HepG2 (cell line): ENCODE results near the gene BRMS1. TPM values are rescaled to one million over a fixed set of nuclear protein-coding genes. Genes with fewer than 3 reads are reported as not detected.
A peak's percentile ranks its signal among the peaks of the same experiment; 100 is the strongest.

ENCODE experiments used
- ATF7-NPFF ChIP-seq: sonication (generic); formaldehyde crosslinking; IDR thresholded peaks from 2 replicates; pipeline ENCODE4 v1.8.1; 2023; ENCODE audit warnings: mild to moderate bottlenecking, low read depth, missing genetic modification reagents, moderate library complexity
- BCL6 ChIP-seq: IDR thresholded peaks from 2 replicates; pipeline ENCODE4 v1.6.1; 2016; ENCODE audit warnings: missing genetic modification reagents, missing compliant biosample characterization
- CBFB ChIP-seq: sonication (generic); formaldehyde crosslinking; IDR thresholded peaks from 2 replicates; pipeline ENCODE4 v1.4.0; 2020; ENCODE audit warnings: missing genetic modification reagents
- FOXP1 ChIP-seq, 2 experiments: fragments of 450-650 bp in 1 of 2; IDR thresholded peaks; 2 replicates each; pipeline ENCODE4 v1.6.1; 2017 to 2018; ENCODE audit warnings: antibody characterized with exemption in 1 of 2
- ISL2 ChIP-seq: sonication (generic); formaldehyde crosslinking; IDR thresholded peaks from 2 replicates; pipeline ENCODE4 v1.5.0; 2020; ENCODE audit warnings: missing genetic modification reagents
- KDM4B ChIP-seq: sonication (generic); formaldehyde crosslinking; IDR thresholded peaks from 2 replicates; pipeline ENCODE4 v1.4.0; 2020; ENCODE audit warnings: missing genetic modification reagents
- NFRKB ChIP-seq: fragments of 450-650 bp; IDR thresholded peaks from 2 replicates; pipeline ENCODE4 v1.6.1; 2017
- RAD21 ChIP-seq: fragments of 450-650 bp; formaldehyde crosslinking; IDR thresholded peaks from 2 replicates; pipeline ENCODE4 v1.5.0; 2020; ENCODE audit warnings: mild to moderate bottlenecking
- RBAK ChIP-seq: sonication (generic); formaldehyde crosslinking; IDR thresholded peaks from 2 replicates; pipeline ENCODE4 v1.5.1; 2020; ENCODE audit warnings: mild to moderate bottlenecking, missing genetic modification reagents
- RFXAP ChIP-seq: sonication (generic); formaldehyde crosslinking; IDR thresholded peaks from 2 replicates; pipeline ENCODE4 v1.4.0; 2020; ENCODE audit warnings: missing genetic modification reagents, borderline replicate concordance
- SMARCE1 ChIP-seq: fragments of 450-650 bp; IDR thresholded peaks from 2 replicates; pipeline ENCODE4 v1.6.1; 2017; ENCODE audit warnings: borderline replicate concordance
- TAF15 ChIP-seq: fragments of 200-400 bp; formaldehyde crosslinking; IDR thresholded peaks from one replicate; pipeline ENCODE4 v1.6.1; 2018; ENCODE audit warnings: mild to moderate bottlenecking, low read depth, low read length; ENCODE audit not compliant: poor library complexity, severe bottlenecking
- TOPORS ChIP-seq: sonication (generic); formaldehyde crosslinking; IDR thresholded peaks from 2 replicates; pipeline ENCODE4 v1.8.0; 2023; ENCODE audit warnings: mild to moderate bottlenecking, missing genetic modification reagents
- ZNF33B ChIP-seq: sonication (generic); formaldehyde crosslinking; IDR thresholded peaks from 2 replicates; pipeline ENCODE4 v1.5.1; 2020; ENCODE audit warnings: mild to moderate bottlenecking, missing genetic modification reagents
- ZNF432 ChIP-seq: sonication (generic); formaldehyde crosslinking; IDR thresholded peaks from 2 replicates; pipeline ENCODE4 v1.5.0; 2020; ENCODE audit warnings: missing genetic modification reagents, mild to moderate bottlenecking, borderline replicate concordance
- ZNF556 ChIP-seq: sonication (generic); formaldehyde crosslinking; IDR thresholded peaks from 2 replicates; pipeline ENCODE4 v1.4.0; 2020; ENCODE audit warnings: mild to moderate bottlenecking, missing genetic modification reagents, borderline replicate concordance
- ZNF7 ChIP-seq: IDR thresholded peaks from 2 replicates; pipeline ENCODE4 v1.6.1; 2016; ENCODE audit warnings: missing biosample characterization, missing genetic modification reagents
- polyA plus RNA-seq, 8 experiments: library from polyadenylated mRNA; depleted of rRNA in 3 of 8; stranded (reverse) in 7 of 8; unstranded in 1 of 8; fragments of >200 nt; fragmentation: Illumina TruSeq in 4 of 8; extraction: Trizol in 4 of 8; gene quantifications; 2 replicates each; pipeline versions ENCODE4 v1.2.1 to v1.2.3, GENCODE V29; 2011 to 2016; ENCODE audit warnings: low read depth in 4 of 8, missing spikeins in 1 of 8, mixed read lengths in 1 of 8; ENCODE audit not compliant: insufficient read depth in 1 of 8
- total RNA-seq, 5 experiments: library from RNA; depleted of rRNA; stranded (reverse); fragments of >200 nt; fragmentation: Illumina TruSeq; extraction: Trizol; gene quantifications; 2 replicates each; pipeline ENCODE4 v1.2.3, GENCODE V29; 2016; ENCODE audit warnings: low read depth in 1 of 5
- TF ChIP-seq, protein P1 (sequence below): IDR thresholded peaks from 2 replicates; pipeline ENCODE4 v1.6.1; 2018; ENCODE audit warnings: missing genetic modification reagents, mild to moderate bottlenecking, missing compliant biosample characterization
- TF ChIP-seq, protein P2 (sequence below): fragments of 450-650 bp; IDR thresholded peaks from 2 replicates; pipeline ENCODE4 v1.6.1; 2017
- TF ChIP-seq, protein P3 (sequence below): sonication (generic); formaldehyde crosslinking; IDR thresholded peaks from 2 replicates; pipeline ENCODE4 v1.4.0; 2020; ENCODE audit warnings: missing genetic modification reagents
- TF ChIP-seq, protein P4 (sequence below): sonication (generic); formaldehyde crosslinking; IDR thresholded peaks from 2 replicates; pipeline ENCODE4 v1.4.0; 2020; ENCODE audit warnings: missing genetic modification reagents, mild to moderate bottlenecking, borderline replicate concordance
- TF ChIP-seq, protein P5 (sequence below): sonication (generic); formaldehyde crosslinking; IDR thresholded peaks from 2 replicates; pipeline ENCODE4 v1.5.0; 2020; ENCODE audit warnings: missing genetic modification reagents, mild to moderate bottlenecking, borderline replicate concordance

BRMS1 gene
- total and polyA plus RNA-seq, 2 of the 13 experiments (the other 11 are each of a cell fraction or from before 2014, with no cell fraction given): 15.8 to 55.7 TPM

DNA sequence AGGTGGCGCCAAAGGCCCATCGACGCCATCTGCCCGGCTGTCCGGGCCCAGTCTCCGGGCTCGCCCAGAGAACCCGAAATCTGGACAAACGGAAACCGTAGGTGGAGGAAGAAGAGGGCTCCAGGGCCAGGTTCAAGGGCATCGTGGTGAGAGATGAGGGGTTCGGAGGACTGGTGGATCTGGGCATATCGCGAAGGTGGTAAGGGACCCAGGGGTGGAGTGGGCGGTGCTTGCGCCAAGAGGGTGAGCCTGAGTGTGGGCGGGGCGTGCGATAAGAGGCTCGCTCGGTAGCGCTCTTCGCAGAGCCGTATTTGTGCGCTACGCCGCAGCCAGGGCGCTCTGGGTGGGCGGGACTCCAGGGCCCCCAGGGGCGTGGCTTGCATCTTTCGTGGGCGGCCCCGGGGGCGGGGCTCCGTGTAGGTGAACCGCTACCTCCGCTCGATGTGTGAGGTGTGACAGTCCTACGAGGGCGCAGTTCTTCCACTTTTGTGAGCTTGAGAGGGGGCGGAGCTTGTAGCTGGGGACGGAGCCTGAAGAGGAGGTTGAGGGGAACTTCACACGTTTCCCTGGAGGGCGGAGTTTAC, 32.8 kb downstream of the BRMS1 start (continued):
- TF ChIP-seq, protein P1, sequence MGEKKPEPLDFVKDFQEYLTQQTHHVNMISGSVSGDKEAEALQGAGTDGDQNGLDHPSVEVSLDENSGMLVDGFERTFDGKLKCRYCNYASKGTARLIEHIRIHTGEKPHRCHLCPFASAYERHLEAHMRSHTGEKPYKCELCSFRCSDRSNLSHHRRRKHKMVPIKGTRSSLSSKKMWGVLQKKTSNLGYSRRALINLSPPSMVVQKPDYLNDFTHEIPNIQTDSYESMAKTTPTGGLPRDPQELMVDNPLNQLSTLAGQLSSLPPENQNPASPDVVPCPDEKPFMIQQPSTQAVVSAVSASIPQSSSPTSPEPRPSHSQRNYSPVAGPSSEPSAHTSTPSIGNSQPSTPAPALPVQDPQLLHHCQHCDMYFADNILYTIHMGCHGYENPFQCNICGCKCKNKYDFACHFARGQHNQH (CRISPR knock-in tag): peak; percentile 76
- TF ChIP-seq ZNF33B (CRISPR knock-in tag) (no peak), NFRKB (no peak), ZNF7 (CRISPR knock-in tag) (peak; percentile 67), RAD21 (peak; percentile 99), TOPORS (0 out of 2 replicates have a peak, but pooled peaks have one; percentile 25), CBFB (CRISPR knock-in tag) (peak; percentile 69; the same call in 1 of the 2 replicates), RFXAP (CRISPR knock-in tag) (peak; percentile 45; the same call in 1 of the 2 replicates), ZNF432 (CRISPR knock-in tag) (no peak), SMARCE1 (no peak), KDM4B (CRISPR knock-in tag) (no peak), ZNF556 (CRISPR knock-in tag) (peak; percentile 45; the same call in 1 of the 2 replicates), FOXP1 (IDR thresholded peaks at IDR 0.05) (no peak), FOXP1 (CRISPR knock-in tag; IDR thresholded peaks at IDR 0.05) (no peak), RBAK (no peak), ATF7-NPFF (CRISPR knock-in tag) (0 out of 2 replicates have a peak, but pooled peaks have one; percentile 12), TAF15 (no peak), ISL2 (peak; percentile 58; the same call in 1 of the 2 replicates), BCL6 (peak; percentile 69)
- TF ChIP-seq, protein P2, sequence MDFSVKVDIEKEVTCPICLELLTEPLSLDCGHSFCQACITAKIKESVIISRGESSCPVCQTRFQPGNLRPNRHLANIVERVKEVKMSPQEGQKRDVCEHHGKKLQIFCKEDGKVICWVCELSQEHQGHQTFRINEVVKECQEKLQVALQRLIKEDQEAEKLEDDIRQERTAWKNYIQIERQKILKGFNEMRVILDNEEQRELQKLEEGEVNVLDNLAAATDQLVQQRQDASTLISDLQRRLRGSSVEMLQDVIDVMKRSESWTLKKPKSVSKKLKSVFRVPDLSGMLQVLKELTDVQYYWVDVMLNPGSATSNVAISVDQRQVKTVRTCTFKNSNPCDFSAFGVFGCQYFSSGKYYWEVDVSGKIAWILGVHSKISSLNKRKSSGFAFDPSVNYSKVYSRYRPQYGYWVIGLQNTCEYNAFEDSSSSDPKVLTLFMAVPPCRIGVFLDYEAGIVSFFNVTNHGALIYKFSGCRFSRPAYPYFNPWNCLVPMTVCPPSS: no peak
- TF ChIP-seq, protein P3, sequence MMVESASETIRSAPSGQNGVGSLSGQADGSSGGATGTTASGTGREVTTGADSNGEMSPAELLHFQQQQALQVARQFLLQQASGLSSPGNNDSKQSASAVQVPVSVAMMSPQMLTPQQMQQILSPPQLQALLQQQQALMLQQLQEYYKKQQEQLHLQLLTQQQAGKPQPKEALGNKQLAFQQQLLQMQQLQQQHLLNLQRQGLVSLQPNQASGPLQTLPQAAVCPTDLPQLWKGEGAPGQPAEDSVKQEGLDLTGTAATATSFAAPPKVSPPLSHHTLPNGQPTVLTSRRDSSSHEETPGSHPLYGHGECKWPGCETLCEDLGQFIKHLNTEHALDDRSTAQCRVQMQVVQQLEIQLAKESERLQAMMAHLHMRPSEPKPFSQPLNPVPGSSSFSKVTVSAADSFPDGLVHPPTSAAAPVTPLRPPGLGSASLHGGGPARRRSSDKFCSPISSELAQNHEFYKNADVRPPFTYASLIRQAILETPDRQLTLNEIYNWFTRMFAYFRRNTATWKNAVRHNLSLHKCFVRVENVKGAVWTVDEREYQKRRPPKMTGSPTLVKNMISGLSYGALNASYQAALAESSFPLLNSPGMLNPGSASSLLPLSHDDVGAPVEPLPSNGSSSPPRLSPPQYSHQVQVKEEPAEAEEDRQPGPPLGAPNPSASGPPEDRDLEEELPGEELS (CRISPR knock-in tag): no peak
- TF ChIP-seq, protein P4, sequence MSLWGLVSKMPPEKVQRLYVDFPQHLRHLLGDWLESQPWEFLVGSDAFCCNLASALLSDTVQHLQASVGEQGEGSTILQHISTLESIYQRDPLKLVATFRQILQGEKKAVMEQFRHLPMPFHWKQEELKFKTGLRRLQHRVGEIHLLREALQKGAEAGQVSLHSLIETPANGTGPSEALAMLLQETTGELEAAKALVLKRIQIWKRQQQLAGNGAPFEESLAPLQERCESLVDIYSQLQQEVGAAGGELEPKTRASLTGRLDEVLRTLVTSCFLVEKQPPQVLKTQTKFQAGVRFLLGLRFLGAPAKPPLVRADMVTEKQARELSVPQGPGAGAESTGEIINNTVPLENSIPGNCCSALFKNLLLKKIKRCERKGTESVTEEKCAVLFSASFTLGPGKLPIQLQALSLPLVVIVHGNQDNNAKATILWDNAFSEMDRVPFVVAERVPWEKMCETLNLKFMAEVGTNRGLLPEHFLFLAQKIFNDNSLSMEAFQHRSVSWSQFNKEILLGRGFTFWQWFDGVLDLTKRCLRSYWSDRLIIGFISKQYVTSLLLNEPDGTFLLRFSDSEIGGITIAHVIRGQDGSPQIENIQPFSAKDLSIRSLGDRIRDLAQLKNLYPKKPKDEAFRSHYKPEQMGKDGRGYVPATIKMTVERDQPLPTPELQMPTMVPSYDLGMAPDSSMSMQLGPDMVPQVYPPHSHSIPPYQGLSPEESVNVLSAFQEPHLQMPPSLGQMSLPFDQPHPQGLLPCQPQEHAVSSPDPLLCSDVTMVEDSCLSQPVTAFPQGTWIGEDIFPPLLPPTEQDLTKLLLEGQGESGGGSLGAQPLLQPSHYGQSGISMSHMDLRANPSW (CRISPR knock-in tag): peak; percentile 78; the same call in 1 of the 2 replicates
- TF ChIP-seq, protein P5, sequence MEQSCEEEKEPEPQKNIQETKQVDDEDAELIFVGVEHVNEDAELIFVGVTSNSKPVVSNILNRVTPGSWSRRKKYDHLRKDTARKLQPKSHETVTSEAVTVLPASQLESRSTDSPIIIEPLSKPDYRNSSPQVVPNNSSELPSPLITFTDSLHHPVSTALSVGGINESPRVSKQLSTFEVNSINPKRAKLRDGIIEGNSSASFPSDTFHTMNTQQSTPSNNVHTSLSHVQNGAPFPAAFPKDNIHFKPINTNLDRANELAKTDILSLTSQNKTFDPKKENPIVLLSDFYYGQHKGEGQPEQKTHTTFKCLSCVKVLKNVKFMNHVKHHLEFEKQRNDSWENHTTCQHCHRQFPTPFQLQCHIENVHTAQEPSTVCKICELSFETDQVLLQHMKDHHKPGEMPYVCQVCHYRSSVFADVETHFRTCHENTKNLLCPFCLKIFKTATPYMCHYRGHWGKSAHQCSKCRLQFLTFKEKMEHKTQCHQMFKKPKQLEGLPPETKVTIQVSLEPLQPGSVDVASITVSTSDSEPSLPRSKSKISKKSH: peak; percentile 19; the same call in 1 of the 2 replicates
